ENCODE measurements around the gene SPSB2.
"Not testable (repeated sequence)": the region's sequence is repeated elsewhere in the genome, so short reads cannot be mapped to it uniquely, and the experiment has no call there.

The SPSB2 gene, protein sequence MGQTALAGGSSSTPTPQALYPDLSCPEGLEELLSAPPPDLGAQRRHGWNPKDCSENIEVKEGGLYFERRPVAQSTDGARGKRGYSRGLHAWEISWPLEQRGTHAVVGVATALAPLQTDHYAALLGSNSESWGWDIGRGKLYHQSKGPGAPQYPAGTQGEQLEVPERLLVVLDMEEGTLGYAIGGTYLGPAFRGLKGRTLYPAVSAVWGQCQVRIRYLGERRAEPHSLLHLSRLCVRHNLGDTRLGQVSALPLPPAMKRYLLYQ

DNA sequence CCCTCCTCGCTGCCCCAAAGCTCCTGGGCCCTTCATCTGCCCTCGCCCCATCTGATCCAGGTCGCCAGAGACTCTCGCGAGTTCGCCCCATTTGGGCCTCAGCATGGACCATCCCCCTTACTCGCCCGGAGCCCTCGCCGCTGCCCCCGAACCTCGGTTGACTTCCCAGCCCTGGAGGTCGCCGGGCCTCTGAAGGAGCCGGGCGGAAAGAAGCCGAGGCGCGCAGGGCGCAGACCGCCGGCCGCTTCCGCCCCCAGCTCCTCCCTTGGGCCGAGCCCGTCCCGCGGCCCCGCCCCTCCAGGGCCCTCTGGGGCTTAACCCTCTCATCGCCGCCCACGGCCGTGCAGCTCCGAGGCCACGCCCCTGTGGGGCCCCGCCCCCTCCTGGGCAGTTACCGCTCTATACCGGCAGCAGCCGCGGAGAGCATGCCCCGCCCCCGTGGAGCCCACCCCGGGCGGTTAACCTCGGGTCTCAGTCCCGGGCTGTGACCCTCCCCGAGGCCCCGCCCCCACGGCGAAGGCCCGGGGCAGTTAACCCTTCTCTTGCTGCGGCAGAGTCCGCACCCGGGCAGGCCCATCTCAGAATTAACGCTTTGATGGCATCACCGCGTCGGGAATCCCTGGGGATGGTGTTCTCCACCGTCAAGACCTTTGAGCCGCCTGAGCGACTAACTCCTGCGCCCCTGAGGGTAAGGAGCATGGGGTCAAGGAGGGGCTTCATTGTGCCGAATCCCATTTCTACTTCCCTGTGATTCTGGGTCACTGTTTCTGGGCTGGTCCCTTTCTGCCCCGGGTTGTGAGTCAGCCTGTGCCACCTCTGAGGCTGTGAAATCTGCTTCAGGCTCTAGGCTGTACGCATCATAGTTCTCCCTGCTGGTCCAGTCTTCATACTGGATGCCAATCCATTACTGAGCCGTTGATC lies at the start of gene SPSB2:
TSS of gene SPSB2 (minus strand) at position 210 of the 921 bp plus-strand sequence. CDS start 402 bp downstream, outside the sequence.
- peak; percentile 99 for DNase-seq

DNA sequence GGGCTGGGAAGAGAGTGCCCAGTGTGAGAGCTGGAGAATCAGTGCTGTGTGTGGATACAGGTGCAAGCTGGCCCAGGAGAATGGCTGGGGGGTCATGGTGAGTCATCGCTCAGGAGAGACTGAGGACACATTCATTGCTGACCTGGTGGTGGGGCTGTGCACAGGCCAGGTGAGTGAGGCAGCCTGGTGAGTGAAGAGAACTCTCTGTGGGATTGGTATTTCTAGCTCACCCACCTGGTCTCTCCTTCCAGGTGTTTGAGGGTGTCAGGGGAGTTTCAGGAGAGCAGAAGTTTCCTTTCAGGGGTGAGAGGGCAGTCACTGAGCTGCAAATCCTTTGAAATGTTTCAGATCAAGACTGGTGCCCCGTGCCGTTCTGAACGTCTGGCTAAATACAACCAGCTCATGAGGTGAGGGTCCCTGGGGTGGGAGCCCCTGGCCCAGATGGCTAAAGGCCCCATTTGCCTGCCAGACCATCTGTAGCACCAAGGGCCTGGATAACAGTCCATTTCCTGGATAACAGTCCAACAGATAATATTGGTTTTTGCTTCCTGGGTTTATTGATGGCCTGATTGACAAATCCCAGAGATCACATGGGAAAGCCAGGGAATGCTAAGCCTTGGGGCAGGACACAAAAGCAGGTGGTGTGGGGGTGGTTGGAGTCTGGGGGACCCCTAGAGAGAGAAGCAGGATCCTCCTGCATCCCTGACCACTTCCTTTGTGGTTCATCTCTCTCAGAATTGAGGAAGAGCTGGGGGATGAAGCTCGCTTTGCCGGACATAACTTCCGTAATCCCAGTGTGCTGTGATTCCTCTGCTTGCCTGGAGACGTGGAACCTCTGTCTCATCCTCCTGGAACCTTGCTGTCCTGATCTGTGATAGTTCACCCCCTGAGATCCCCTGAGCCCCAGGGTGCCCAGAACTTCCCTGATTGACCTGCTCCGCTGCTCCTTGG lies 49.2 kb upstream of the SPSB2 start:
- no peak for DNase-seq

DNA sequence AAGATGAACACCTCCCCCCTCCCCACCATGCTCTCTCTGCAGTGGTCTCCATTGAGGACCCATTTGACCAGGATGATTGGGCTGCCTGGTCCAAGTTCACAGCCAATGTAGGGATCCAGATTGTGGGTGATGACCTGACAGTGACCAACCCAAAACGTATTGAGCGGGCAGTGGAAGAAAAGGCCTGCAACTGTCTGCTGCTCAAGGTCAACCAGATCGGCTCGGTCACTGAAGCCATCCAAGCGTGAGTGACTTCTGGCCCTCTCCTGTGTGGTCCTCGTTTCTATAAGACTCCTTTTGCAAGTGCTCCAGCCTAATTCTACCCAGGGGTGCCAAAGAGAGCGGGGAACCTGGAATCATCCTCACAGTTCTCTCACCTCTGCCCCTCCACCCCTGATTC lies 48.4 kb upstream of the SPSB2 start:
- no peak for DNase-seq

DNA sequence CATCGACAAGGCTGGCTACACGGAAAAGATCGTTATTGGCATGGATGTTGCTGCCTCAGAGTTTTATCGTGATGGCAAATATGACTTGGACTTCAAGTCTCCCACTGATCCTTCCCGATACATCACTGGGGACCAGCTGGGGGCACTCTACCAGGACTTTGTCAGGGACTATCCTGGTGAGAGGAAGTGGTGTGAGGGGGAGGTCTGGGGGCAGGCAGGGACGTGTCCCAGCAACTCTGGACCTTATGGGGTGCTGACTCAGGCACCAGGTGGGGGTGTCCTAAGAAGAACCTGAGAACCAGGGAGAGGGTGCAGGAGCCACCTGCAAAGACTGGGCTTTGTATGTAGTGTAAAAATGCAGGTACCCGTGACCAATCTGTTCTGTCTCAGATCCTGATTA lies 46.5 kb upstream of the SPSB2 start:
- DNase-seq: no peak

DNA sequence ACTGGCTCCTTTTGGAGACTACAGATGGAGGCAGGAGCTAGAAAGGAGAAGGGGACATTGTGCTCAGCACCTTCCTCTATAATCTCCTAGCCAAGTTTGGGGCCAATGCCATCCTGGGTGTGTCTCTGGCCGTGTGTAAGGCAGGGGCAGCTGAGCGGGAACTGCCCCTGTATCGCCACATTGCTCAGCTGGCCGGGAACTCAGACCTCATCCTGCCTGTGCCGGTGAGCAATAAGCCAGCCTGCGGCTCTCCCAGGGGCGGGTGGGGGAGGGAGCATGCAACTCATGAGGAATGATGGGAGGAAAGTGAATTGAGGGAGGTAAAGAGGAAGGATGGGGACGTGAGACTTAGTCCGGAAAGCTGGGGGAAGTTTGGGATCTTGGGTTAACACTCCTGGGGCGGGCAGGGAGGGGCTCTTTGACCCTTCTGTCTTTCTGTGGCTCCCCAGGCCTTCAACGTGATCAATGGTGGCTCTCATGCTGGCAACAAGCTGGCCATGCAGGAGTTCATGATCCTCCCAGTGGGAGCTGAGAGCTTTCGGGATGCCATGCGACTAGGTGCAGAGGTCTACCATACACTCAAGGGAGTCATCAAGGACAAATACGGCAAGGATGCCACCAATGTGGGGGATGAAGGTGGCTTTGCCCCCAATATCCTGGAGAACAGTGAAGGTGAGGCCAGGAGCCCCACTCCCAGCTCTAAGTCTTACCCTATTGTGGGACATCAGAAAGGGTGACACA lies 44.6 kb upstream of the SPSB2 start:
- no peak for DNase-seq

DNA sequence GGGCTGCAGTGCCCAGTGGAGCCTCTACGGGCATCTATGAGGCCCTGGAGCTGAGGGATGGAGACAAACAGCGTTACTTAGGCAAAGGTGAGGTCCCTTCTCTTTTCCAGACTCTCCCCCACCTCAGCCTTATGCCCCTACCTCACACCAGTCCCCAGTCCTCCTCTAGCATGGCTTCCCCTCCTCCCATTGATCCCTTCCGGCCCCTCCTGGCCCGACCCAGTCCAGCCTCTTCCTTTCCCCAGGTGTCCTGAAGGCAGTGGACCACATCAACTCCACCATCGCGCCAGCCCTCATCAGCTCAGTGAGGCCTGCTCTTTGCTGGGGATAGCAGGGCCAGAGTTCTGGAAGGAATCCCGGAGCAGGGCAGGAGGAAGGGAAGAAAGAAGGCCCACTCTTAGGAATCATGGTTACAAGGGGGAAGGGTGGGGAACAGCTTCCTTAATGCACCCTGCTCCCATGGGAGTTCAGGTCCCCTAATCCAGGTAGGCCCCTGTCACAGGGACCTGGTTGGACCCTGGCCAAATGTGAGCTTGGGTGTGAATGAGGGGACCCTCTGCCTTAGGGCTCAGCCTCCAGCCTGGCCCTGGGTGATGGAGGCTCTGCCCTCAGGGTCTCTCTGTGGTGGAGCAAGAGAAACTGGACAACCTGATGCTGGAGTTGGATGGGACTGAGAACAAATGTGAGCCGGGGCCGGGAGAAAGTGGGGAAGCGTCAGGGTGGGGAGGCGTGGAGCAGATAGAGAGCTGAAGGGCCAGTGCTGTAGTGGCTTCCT lies 43.5 kb upstream of the SPSB2 start:
- no peak for DNase-seq

DNA sequence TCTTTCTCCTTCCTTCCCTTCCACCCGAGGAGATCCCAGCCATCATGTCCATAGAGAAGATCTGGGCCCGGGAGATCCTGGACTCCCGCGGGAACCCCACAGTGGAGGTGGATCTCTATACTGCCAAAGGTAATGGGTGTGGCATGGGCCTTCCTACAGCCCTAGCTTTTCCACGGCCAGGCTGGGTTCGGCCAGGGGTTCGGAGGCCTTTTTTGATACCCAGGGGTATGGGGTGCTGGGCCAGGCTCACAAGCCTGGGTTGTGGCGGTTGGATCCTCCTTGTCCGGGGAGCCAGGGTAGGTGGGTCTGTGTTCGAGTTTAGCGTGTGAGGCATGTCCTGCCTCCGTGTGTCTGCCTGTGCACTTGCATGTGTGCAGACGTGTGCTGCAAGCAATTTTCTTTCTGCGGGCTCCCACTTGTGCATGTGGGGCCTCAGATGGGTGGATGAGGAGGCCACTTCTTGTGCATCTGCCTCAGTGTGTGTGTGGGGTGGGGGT lies 42.7 kb upstream of the SPSB2 start:
- DNase-seq: no peak

DNA sequence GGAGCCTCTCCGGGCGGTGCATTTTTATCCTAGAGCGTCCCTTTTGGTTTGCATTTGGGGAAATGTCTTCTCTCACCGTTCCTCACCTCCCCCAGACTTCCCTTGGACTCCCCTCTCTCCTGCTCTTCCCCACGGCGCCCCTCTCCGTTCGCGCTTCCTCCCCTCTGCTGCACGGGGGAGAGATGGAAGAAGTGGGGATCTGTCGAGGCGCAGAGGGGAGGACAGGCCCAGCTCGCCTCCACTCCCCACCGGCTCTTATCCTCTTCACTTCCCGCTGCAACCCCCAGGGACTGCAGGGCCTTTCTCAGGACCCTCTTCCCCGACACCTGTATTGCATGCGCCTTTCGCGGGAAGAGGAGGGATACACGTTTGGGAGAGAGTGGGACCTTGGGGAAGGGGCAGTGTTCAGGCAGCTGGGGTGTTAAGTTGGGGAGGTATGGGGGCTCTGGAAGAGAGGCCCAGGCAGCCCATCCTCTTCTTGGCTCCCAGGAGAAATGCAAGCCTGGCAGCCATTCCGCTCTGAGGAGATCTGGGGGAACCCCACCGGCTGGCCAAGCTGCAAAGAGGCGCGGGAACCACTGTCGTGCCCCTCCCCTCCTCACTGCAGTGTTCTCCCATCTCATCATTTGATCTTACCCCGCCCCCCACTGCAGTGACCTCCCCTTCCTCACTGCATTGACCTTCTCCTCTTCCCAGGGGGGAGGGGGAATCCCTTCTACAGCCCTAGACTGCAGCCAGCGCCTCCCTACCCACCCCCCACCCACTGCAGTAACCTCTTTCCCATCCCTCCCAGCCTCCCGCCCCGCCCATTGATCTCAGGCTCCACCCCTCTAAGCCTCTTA lies 42.1 kb upstream of the SPSB2 start:
- DNase-seq: no peak

DNA sequence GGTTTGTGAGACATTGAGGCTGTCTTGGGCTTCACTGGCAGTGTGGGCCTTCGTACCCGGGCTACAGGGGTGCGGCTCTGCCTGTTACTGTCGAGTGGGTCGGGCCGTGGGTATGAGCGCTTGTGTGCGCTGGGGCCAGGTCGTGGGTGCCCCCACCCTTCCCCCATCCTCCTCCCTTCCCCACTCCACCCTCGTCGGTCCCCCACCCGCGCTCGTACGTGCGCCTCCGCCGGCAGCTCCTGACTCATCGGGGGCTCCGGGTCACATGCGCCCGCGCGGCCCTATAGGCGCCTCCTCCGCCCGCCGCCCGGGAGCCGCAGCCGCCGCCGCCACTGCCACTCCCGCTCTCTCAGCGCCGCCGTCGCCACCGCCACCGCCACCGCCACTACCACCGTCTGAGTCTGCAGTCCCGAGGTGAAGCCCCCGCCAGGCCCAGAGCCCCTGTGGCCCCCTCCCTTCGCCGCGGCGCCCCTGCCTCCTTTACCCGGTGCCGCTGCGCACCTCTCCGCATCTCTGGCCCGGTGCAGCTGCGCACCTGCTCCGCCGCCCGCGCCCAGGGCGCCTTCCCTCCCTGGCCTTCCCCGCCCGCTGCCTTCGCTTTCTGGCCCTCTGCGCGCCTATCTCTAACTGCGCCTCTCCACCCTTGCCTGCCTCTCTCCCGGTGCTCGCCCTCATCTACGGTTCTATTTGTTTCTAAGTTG lies 41.3 kb upstream of the SPSB2 start, which contains the start of gene ENO2:
TSS of gene ENO2 (plus strand) at position 335 of the 701 bp plus-strand sequence. CDS start 1,253 bp downstream, outside the sequence.
- peak; percentile 83 for DNase-seq

DNA sequence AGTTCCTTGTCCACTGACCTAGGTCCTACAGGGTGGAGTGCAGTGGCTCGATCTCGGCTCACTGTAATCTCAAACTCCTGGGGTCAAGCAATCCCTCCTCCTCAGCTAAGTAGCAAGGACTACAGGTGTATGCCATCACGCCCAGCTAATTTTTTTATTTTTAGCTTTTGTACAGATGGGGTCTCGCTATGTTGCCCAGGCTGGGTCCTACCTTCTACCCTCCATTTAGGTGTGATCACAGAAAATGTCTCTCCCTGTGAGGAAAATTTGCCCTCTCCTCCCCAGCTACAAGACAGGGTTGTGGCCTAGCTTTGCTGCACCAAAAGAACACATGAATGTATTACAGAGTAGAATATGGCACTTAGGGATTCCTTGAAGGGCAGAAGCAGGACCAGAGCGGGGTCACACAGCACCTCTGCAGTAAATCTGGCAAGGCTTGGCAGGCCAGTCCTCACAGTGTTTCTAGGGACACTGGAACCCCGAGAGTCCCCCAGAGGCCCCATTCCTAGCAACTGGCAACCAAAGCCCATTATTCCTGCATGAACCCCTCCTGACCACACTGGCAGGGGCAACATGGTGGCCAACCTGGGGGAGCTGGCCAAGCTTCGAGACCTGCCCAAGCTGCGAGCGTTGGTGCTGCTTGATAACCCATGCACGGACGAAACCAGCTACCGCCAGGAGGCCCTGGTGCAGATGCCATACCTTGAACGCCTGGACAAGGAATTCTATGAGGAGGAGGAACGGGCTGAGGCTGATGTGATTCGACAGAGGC lies 39.2 kb upstream of the SPSB2 start:
- DNase-seq: no peak

DNA sequence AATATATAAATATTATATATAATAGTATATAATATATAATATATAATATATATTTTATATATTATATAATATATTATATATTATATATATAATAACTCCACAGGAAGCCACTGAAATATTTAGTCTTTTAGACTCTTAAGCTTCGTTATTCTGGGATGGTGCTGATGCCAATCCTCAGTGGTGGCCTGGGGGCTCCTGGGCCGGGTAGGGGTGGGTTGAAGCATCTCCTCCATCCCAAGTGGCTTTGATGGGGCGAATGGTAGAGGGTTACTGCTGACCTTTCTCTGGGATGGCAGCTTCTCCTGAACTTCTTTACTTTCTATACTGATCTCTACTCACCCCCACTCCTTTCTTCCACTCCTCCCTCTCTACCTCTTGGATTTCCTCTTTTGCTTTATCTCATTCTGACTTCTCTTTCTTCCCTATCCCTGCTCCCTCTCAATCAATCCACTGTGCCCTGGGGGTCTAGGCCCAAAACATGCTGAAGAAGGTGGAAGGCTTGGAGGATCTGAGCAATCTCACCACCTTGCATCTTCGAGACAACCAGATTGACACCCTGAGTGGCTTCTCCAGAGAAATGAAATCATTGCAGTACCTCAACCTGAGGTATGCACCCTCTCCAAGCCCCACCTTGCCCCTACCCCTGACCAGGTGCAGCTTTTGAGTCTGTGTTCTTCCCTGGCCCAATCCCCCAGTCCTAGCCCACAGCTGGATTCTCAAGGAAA lies 36.5 kb upstream of the SPSB2 start:
- no peak for DNase-seq

DNA sequence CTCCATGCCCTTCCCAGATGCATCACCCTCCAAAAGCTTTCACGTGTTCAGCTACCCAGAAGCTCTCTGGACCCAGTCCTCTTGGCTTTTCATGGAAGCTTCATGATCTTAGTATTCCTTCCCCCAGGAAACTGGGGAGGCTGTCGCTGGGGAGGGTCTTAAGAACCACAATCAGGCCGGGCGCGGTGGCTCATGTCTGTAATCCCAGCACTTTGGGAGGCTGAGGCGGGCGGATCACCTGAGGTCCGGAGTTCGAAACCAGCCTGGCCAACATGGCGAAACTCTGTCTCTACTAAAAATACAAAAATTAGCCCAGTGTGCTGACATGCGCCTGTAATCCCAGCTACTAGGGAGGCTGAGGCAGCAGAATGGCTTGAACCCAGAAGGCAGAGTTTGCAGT lies 35.0 kb upstream of the SPSB2 start:
- not testable (repeated sequence) for DNase-seq

DNA sequence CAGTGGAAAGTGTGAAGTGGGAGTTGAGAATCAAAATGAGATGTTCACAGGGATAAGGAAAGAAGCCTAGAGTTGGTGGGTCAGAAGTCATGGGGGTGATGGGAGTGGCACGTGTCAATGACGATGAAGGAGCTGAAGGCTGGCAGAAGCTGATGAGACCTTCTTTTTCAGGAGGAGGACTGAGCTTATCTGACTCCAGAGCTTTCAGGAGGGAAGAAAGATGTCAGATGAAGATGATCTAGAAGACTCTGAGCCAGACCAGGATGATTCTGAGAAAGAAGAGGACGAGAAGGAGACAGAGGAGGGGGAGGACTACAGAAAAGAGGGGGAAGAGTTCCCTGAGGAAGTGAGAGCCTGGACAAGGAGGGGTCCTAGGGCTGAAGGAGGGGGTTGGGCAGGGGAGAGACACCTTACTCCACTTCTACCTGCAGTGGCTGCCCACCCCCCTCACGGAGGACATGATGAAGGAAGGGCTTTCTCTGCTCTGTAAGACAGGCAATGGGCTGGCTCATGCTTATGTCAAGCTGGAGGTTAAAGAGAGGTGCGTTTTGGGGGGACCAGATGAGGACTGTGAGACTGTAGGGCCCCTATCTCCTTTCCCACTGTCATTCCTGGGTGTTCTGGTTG lies 32.4 kb upstream of the SPSB2 start:
- no peak for DNase-seq

DNA sequence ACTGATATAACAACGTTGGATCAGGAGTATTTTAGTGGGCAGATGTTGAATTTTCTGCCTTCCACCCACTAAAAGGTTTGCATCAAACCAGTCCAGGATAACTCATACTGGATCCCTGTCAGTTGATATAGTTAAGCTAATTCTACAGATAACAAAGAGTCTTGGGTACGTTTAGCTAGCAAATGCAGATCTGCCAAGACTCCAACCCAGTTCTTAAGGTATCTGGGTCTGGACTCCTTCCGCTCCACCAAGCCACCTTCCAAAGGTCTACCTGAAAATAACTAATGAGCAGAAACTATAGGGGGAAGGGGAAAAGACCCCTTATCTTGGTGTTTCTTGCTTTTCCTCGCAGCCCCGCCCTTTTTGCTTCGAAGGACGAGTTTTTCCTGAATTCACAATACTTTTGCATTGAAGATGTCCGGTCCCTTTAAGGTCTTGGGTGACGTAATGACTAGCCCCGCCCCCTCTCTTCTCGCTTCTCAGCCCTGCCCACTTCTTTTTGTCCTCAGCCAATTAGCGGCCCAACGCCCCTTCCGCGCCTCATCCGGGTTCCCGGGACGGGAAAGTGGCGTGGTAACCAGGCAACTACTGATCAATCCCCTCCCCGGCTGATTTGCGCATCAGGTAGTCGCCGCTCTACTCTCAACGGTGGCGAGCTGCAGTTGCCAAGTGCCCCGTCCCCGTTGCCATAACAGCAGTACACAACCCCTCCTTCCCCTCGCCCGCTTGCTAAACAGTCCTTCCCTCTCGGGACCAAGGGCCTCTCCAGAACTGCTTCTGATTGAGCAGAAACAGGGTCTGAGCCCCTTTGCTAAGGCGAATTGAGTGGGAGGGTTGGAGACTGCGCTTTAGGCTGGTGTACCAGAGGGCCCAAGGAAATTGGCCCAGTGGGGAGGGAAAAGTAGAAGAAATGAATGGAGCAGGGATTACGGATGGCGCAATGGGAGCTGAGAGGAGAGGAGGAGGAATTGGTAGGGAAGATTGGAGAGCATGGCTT lies 31.5 kb upstream of the SPSB2 start, which contains the start of gene LRRC23:
TSS of gene LRRC23 (plus strand) at position 543 of the 997 bp plus-strand sequence. CDS start 812 bp downstream, outside the sequence.
- peak; percentile 99 for DNase-seq

DNA sequence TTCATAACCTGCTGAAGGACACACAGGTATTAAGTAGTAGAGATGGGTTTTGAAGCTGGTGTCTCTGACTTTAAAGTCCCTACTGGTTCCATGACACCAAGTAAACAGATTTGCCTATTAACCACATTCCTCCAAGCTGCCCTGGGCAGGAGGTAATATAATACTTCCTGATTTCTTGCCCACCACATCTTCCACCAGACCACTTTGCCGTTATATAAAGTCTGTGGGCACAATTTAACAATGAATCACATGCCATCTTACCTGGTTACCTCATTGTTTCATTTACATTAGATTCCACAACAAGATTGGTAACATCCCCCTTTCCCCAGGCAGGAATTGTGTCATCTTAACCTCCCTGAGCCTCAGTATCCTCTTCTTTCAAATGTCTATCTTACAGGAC lies 30.6 kb upstream of the SPSB2 start:
- DNase-seq: no peak

DNA sequence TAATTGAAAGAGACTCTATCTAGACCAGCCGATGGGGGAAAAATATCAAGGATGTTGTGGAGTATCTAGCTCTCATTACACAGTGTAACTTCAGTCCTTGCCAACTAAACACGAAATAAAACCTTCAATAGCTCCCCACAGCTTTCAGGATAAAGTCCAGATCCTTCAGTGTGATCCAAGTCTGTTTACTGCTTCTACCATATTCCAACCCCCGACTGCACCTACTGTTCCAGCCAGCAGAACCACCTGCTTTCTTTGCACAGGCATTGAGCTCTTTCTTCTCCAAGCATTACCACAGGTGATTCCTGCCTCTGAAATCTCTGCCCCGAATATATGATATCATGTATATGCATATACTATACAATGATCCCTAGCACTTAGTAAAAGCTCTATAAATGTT lies 29.3 kb upstream of the SPSB2 start:
- DNase-seq: no peak
